Mucosa of descending colon (tissue), 3 donors: ENCODE data around the gene PTPN2. TPM values are rescaled to one million over a fixed set of nuclear protein-coding genes. Genes with fewer than 3 reads are reported as not detected.

Source experiments
- ATAC-seq: fragments of 200-7000 bp; cut with Tn5 transposase; one replicate; pipeline ENCODE4 v1.9.1; 2020; ENCODE audit warnings: mild to moderate bottlenecking, moderate library complexity
- DNase-seq, 3 donors: peaks; one replicate each; pipeline ENCODE4 v3.0.0-alpha.2; 2020
- H3K36me3 ChIP-seq: fragments of 200-600 bp; one replicate; pipeline ENCODE4 v1.8.0; 2021; ENCODE audit warnings: low read depth, mild to moderate bottlenecking
- H3K4me1 ChIP-seq: fragments of 200-600 bp; one replicate; pipeline ENCODE4 v1.8.0; 2021; ENCODE audit warnings: low read depth, mild to moderate bottlenecking
- H3K4me3 ChIP-seq: fragments of 200-600 bp; one replicate; pipeline ENCODE4 v1.8.0; 2021; ENCODE audit warnings: mild to moderate bottlenecking
- H3K9me3 ChIP-seq: fragments of 200-600 bp; one replicate; pipeline ENCODE4 v1.8.0; 2021; ENCODE audit warnings: mild to moderate bottlenecking
- CTCF ChIP-seq: fragments of 200-600 bp; IDR thresholded peaks from one replicate; pipeline ENCODE4 v1.8.0; 2022; ENCODE audit warnings: antibody characterized with exemption, mild to moderate bottlenecking
- intact Hi-C, 2 donors: fragments of 100-400 bp; cut with DNase I in 1 of 2; cut with micrococcal nuclease in 1 of 2; formaldehyde crosslinking; loops; one replicate each; pipeline versions ENCODE4 v1.11.0 to v1.11.1; 2022; cut with DNase I, micrococcal nuclease
- total RNA-seq, 3 donors: library from RNA; stranded (reverse); fragmentation: NEBNext Ultra II Directional in 2 of 3; extraction: Animal tissue kit (Norgen Biotek cat#: 25700) in 2 of 3; gene quantifications; one replicate each; pipeline versions ENCODE4 v1.2.1 to v1.2.4, GENCODE V29; 2021 to 2023
- donor health status: DM: no; HTN: no; CAD: no; lungs with moderate emphysema.
- donor health status: DM: no; HTN: no; CAD: no.
- donor health status: DM: no; HTN: yes; CAD: no.

Gene PTPN2
- total RNA-seq, 3 donors from 2014 or later, result 28.9 to 42.0 (median 38.4) TPM

DNA sequence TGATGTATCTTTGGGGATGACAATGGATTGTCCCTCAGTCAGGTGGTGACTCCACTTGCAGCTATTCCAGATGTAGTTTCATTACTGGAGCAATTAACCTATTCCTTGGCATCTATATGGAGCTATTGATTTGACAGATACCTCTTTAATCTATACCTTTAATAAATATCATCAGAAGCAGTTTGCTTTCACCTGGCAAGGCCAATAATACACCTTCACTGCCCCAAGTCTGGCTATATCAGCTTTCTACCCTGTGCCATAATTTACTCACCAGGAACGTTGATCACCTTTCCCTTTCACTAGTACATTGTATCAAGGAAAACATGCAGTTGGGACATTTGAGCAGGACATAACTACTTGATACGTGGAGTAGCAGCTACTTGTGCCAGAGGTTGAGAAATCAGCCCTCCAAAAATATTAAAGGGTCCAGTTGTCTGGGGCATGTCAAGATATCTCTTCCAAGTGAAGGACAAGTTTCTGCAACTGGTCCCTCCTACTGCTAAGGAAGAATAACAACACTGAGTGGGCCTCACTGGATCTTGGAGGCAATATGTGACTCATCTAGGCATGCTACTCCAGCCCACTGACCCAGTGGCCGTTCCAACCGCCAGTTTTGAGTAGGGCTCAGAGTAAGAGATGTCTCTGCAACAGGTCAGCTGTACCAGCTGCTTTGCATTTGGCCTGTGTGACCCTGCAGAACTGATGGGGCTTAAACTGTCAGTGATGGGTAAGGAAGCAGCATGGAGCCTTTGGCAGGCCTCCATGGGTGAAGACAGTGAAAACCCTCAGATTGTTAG is 114.2 kb downstream of the PTPN2 start:
- DNase-seq (no peak), ATAC-seq (no peak)
- no peak overlapping the region for H3K4me3 ChIP-seq
- H3K4me1 ChIP-seq, result no peaks in the 10 kb centered on the region
- TF ChIP-seq CTCF, result no peak
- H3K36me3 ChIP-seq, result no peaks in the 10 kb centered on the region
- H3K9me3 ChIP-seq, result no peaks in the 10 kb centered on the region
- intact Hi-C loops, result no loop called here

GRCh38 chr18:12769136-12769535 is 114.9 kb downstream of the PTPN2 start:
- intact Hi-C loops, result no loop called here
- Histone ChIP-seq H3K36me3 (no peaks in the 10 kb centered on the region), H3K4me3 (no peak overlapping the region), H3K9me3 (no peaks in the 10 kb centered on the region), H3K4me1 (no peaks in the 10 kb centered on the region)
- ATAC-seq (no peak), DNase-seq (no peak)
- no peak for TF ChIP-seq CTCF

DNA sequence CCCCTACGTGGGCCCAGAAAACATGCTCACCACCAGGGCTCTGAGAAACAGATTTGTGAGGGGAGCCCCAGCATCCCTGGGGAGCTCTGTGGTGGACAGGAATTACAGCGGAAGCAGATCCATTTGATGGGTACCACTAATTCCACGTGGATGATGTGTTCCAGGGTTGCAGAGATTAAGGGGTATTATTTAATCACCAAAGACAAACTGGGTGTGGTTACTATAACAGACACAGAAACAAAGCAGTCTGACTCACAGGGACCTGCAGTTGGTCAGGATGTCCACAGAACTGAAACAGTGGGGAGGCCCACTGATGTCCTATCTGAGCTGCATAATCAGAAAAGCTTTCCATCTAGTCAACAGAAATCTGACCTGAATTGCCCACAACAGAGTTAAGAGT is 115.4 kb downstream of the PTPN2 start:
- TF ChIP-seq CTCF, result no peak
- H3K4me1 ChIP-seq, result no peaks in the 10 kb centered on the region
- H3K4me3 ChIP-seq, result no peak overlapping the region
- no peaks in the 10 kb centered on the region for H3K36me3 ChIP-seq
- intact Hi-C loops, result no loop called here
- no peaks in the 10 kb centered on the region for H3K9me3 ChIP-seq
- no peak for ATAC-seq
- DNase-seq, result no peak

DNA sequence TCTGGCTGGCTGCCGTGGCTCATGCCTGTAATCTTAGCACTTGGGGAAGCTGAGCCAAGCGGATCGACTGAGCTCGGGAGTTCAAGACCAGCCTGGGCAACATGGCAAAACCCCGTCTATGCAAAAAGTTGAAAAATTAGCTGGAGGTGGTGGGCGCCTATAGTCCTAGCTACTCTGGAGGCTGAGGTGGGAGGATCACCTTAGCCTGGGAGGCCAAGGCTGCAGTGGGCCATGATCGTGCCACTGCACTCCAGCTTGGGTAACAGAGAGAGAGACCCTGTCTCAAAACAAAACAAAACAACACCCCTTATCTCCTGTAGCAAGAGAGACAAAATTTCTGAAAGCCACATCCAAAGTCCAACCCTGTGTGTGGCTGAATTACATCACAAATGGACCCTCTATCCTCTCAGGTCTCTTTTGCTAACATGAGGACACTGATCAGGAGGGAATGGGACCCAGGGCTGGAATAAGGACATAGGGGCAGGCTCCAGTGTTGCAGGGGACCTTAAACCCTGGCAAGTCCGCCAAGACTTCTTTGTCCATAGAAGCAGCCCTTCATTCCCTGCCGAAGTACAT is 116.4 kb downstream of the PTPN2 start:
- no peak for ATAC-seq
- Histone ChIP-seq H3K4me3 (no peak overlapping the region), H3K4me1 (no peaks in the 10 kb centered on the region), H3K36me3 (no peaks in the 10 kb centered on the region), H3K9me3 (no peaks in the 10 kb centered on the region)
- intact Hi-C loops, result no loop called here
- no peak for TF ChIP-seq CTCF
- DNase-seq, result no peak

DNA sequence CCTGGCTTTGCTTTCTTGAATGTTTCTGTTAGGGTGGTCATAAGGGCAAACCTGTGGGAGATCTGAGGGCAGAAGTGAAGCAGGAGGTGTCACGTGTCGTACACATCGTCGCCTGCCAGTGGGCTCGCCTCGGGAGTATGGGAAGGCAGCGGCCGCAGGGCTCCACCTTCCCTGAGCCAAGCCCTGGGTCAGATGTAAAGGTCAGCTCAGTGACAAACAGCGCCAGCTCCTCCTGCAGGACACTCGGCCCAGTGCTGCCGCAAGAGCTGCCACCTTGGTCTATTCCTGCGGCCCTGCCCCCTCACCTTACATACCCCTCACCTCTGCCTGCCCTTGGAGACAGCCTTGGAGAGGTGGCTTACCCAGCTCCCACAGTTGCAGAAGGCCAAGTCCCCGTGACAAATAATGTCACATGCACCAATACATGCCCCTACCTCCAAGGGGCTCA is 117.0 kb downstream of the PTPN2 start:
- intact Hi-C loops, result no loop called here
- Histone ChIP-seq H3K4me1 (no peaks in the 10 kb centered on the region), H3K9me3 (no peaks in the 10 kb centered on the region), H3K36me3 (no peaks in the 10 kb centered on the region), H3K4me3 (no peak overlapping the region)
- TF ChIP-seq CTCF, result no peak
- no peak for DNase-seq
- no peak for ATAC-seq
